DMS153 treated with DMSO at 0.1 percent for 48 hours (cell line): ENCODE results near the gene RABGGTA.

Source experiments
- DNase-seq: peaks from one replicate; lab custom pipeline; 2025; ENCODE audit not compliant: unreplicated experiment; lab: John Stamatoyannopoulos, UW

Gene RABGGTA

DNA sequence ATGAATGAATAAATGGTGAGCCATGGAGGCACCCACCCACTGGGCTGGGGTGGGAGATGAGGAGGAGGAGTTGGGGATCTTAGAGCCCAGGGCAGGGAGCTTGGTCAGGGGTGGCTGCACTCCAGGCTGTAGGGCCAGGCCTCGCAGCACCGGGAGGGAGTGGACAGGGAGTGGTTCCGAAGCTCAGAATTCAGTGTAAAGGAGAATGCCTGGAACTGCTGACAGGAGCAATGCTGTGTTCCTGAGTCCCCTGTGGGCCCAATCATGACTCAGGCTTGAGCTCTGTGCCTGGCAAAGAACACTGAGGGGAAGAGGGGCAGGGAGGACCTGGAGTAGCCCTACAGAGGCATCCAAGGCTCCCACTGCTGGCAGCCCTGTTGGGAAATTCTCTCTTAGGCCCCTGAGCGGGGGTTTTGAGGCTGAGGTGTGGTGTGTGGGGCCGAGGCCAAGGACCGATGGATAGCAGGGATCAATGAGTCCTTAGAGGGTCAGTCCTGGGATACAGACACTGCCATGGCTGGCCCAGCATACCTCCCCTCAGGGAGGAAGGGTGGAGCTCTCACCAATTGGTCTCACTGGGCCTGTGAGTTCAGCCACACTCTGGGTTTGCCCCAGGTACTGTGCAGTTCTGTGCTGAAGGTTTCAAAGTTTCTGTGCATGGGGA lies 9.5 kb upstream of the RABGGTA start:
- no peak for DNase-seq

DNA sequence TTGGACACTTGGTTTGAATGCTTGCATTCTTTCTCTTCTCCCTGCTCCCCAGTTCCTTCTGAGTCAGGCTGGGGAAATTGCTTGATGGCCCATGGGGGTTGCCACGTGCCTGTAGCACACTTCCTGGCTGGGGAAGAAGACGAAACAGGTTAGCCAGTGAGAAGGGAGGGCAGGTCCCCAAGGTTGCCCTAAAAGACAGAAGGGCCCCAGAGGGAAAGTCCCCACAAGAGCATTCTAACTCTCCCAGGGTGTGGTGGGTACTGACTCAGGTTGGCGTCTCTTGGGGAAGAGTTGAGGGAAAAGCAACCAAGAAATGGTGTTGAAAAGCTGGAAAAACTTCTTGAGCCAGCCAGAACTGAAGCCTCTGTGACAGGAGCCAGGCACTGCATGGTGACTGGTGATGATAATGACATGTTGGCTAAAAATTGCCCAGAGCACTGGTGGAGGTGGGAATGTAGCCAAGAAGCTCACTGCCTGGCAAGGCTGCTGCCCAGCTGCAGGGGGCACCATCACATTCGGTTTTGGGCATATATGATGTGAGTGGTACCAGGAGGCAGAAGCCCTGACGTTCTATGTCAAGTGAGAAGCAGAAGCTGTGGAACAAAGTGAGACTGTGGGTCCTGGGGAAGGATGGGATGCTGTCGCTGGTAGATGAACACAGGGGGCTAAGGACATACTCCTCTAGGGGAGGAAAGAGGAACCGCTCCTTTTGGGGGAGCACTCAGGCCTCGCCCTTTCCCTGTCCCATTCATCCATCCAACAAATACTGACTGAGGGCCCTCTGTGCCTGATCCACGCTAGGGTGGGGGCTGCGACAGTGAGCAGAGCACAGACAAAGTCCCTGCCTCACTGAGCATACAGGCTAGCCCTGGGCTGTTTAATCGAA lies 8.1 kb upstream of the RABGGTA start:
- no peak for DNase-seq

DNA sequence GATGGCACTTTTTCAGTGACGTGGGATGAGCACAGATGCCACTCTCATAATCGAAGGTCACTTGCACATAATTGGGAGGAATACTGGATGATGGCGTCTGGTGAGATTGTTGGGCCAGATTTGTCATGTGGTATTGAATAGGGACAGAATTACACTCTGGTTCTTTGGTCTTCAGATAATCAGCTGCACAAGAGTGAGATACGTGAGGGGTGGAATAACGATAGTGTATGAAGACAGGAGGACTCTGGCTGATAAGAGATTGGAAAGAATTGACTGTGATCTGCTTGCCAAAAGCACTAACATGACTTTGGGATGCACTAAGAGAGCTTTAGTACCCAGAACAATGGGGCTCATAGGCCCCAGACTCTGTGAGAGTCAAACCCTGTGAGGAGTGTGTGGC lies 7.0 kb upstream of the RABGGTA start:
- DNase-seq: no peak

DNA sequence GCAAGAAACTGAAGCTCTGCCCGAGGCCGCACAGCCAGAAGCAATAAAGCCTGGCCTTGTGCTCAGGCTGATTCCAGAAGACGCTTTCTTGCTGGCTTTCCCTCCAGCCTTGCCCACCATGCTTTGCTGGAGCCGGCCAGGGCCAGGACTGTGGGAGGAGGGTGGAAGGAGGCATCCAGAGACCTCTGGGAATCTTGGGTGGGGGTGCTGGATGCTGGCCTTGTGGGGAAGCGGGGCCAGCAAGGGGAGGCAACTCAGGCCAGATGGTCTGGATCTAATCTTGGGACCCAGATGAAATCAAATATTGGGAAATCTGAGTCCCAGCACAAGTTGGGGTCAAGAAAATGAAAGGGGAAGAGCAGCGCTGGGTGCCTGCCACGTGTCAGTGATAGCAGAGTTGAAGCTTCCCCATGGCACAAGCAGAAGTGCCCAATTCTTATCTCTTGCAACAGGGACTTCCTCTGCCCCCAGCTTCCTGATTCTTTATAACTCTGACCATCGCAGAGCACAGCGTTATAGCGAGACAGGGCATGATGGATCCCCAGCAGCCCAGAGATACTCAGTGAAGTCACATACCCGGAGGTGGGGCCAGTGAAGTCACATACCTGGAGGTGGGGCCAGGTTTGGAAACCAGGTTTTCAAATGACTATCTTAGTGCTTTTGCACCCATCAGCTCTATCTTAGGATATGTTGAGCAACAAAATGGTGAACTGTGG lies 6.4 kb upstream of the RABGGTA start:
- no peak for DNase-seq

DNA sequence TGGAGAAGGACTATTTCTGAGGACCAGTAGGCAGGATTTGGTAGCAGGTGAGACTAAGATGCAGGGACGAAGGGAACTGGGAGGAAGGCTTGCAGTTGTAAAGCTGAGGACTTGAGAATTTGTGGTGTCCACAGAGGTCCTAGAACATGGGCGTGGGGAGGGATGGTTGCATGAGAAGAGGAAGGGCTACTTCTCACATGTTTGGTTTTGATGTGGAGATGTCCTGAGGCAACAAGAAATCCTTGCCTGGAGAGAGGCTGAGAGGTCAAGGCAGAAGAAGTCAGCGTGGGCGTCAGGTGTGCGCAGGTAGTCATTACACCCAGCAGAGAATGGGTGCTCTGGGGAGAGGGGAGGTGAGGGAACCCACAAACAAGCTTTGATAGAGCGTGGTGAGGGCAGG lies 5.7 kb upstream of the RABGGTA start:
- no peak for DNase-seq

DNA sequence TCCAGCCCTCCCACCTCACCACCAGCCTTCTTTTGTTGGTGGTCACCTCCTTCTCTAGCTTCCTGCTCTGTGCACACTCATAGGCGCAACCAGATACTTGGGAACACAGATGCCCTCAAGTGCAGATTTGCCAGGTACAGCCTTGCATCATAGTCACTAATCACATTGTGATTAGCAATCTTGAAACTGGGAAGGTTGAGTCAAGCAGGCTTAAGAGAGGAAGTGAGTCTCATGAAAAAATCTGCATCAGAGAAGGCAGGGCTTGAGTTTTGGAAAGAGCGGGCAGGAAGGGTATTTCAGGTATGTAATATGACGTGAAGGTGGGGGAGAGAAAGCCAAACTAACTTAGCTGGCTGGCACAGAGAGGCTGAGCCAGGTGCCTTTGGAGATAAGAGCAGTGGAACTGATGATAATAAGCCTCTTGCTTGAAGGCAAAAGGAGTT lies 2.7 kb upstream of the RABGGTA start:
- DNase-seq: no peak

DNA sequence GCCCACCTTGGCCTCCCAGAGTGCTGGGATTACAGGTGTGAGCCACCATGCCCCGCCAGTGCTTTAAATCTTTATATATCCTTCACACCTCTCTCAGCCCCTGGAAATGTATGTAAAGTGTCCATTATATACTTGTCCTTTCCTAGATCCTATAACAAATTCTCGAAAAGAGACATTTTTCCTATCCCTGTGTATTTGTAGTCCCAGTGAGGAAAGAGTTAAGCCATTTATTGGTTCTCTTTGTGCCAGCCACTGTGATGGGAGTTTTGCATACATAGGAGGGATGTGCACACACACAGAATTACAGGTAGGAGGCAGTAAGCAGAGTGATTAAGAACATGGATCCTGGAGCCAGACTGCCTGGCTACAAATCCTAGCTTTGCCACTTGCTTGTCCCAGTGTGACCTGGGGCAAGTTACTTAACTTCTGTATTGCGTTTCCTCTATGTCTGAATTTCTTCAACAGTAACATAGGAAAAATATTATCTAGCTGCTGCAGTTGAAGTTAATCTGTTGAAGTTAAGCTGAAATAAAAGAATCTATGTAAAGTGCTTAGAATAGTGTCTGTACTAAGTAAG lies 2.1 kb upstream of the RABGGTA start:
- no peak for DNase-seq

DNA sequence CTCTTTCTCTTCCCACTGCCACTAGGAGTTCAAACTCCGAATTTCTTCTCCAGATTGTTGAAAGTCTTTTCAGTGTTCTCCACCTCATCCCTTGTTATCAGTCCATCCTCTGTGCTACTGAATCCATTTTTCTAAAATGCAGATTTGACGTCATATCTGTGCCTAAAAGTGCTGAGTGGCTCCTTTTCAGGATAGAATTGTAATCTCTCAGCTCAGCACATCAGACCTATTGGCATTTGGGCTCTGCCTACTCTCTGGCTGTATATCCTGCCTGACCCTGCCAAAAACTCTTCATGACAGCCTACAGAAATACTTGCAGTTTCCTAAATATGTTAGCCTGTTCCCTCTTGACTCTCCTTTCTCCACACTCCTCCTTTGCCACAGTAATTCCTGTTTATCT lies 1.1 kb upstream of the RABGGTA start:
- no peak for DNase-seq

DNA sequence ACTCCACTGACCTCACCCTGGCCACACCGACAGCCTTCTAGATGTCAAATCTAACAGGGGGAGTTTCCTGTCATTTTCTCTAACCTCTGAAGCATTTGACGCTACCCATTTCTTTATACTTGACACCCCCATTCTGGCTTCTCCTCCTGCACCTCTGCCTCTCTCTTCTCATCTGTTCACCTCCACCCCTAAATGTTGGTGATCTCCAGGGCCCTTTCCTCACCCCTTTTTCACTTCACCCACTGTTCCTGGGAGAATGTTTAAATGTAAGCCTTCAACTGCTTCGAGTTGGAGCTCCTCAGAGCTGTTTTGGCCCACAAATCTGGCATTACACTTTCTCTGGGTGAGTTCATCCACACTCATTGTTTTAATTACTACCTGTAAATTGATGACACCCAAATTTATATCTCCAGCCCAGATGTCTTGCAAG lies 452 bp upstream of the RABGGTA start:
- DNase-seq: no peak

DNA sequence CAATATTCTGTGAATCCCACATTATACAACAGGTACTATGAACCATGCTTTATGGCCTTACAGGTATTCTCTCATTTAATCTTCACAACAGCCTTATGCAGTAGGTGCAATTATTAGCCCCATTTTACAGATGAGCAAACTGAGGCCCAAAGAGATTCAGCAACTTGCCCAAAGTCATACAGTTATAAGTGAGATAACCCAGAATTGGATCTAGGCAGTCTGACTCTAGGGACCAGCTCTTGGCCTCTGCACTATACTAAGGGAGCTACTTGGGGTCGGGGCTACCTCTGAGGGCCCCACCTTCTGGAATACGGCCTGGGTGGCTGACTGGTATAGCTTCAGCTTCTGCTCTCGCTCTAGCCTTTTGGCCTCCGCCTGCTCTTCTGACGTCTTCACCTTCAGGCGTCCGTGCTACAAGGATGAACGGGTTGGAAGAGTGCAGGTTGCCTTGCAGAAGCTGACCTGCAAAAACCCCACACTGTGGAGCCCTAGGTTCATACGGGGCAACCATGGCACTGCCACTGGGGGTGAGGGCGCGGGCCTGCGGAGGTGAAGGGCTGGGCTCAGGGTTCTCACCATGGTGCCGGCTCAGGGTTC lies 762 bp downstream of the RABGGTA start:
- DNase-seq: no peak

DNA sequence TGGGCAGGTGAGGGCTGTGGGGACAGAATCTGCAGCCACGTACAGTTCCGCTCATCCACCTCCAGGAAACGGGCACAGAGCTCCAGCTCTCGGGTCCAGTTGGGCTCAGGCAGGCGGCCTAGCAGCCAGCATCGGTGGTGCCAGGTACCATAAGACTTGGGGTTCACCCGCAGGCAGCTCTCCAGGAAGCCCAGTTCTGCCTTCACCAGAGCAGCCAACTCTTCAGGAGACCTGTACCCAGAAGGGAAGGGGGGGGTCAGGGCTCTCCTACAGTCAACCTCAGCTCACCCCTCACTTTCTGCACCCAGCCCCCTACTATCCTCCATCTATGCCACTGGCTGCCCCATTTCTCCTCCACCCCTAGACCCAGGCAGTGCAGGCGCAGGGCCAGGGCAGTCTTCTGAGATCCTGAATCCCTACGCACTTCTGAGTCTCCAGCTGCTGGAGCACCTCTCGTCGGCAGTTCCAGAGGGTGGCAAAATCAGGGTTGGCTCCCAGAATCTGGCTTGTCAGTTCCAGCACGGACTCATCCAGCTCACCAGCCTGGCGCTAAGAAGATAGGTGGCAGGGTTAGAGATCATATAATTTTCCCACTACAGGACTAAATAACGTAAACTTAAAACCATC lies 1.4 kb downstream of the RABGGTA start:
- no peak for DNase-seq

DNA sequence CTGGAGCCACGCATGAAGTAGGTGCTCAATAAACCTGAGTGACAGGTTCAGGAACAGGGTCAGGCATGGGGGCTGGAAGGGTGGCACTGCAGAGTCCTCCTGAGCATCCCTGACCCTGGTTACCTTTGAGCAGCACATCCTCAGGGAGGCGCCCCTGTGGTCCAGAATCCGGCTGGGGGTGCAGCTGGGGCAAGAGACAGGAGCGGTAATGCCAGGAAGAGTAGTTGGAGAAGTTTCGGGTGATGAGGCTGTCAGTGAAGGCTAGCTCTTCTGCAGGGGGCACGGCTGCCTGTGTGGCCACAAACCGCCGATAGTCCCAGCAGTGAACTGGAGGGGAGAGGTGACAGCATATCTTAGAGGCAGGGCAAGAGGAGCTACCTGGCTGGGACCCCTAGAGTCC lies 2.0 kb downstream of the RABGGTA start:
- DNase-seq: no peak

DNA sequence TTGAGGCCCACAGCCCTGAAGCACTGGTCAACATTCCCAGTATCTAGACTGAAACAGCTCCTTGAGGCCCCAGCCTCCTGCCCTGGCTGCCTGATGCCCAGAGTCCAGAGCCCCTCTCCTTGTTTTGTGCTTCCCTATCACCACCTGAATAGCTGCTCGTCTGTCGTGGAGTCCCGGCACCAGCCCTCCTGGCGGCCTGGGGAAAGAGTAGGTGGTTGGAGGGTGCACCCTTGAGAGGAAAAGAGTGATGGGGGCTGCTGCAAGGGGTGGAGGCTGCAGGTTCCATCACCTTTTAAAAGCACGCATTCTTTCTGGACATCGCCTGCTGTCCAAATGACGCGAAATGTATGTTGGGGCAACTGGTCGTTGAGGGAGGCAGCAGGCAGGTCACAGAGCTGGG lies 3.2 kb downstream of the RABGGTA start:
- no peak for DNase-seq

DNA sequence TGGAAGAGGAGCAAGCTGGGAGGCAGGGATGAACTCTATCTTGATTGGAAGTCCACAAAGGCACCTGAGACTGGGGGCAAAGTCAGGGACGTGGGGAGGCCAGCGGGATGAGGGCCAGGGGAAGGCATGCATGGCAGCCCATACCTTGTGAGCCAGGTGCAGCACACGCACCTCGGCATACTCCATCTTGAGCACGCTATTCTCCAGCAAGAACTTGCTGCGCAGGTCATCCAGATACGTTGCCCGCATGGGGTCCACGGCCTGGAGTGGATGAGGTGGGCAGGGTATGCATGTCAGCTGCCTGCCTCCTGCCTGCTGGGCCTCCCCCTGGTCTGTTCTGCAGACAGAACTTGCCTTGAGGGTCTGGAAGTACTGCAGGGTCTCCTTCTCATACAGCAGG lies 3.9 kb downstream of the RABGGTA start:
- DNase-seq: no peak

DNA sequence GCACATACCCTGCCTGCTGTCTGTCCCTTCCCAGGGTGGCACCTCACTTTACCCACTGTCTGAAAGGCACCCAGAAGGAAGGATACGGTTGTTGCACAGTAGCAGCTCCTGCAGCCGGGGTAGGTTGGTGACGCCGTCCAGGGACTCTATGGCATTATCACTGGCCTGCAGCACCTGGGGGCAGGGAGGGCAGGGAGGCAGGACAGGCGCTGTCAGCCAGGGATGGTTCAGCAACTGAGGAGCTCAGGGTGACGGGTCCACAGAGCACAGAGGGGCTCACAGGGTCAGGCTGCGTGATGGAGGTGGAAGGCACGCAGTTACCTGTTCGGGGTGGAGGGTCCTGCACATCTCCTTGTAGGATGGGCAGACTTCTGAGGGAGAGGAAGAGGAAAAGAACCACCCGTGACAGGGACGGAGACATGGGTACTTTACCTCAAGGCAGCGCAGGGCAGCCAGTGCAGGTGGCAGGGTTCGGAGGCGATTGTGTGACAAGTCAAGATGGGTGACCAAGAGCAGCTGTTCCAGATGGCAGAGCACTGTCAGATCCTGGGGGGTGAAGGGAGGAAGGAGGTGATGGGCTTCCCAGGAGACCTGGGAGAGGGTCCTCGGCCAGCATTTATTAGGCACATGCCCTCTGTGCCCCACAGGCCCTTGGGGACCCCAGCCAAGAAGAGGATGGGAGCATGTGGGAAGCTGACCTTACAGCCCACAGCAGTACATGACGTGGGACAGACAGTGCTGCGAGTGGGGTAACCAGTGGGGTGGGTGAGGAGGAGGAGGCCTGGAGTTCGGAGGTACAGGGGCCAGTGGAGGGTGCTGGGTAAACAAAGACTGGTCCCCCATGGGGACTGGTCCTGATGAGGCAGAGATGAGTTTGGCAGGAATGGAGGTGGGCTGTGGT lies 4.8 kb downstream of the RABGGTA start:
- DNase-seq: no peak

DNA sequence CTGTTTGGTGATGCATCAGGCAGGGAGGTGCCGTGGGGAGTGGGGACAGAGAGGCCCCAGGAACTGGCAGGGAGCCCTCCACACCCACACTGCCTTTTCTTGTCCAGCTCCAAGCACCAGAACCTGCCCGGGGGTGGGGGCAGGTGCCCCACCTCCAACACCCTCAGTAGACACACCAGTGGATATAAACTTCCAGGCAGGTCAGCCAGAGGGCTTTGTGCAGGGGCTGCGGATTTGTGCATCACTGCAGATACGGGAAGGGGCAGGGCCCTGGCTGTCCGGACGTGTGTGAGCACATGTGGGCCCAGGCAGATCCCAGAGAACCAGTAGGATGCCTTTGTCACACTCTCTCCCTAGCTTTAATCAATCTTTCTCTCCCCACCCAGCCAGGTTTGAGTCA lies 7.1 kb downstream of the RABGGTA start:
- no peak for DNase-seq

DNA sequence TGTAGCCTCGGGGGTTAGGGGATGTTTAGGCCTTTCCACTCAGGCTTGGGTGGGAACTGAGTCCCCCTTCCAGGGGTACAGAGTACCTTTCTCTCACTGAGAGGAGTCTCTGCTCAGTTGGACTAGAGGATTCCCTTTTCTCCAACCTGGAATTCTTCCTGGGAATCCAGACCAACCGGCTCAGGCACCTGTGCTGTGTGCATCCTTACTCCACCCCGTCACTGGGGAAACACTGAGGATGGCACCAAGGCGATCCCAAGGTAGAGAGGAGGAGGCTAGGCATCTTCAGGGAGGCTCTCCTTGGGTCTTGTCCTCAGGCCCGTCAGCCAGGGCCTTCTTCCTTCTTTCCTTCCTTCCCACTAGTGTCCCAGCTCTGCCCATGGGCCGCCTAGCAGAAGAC lies 7.5 kb downstream of the RABGGTA start:
- DNase-seq: no peak

DNA sequence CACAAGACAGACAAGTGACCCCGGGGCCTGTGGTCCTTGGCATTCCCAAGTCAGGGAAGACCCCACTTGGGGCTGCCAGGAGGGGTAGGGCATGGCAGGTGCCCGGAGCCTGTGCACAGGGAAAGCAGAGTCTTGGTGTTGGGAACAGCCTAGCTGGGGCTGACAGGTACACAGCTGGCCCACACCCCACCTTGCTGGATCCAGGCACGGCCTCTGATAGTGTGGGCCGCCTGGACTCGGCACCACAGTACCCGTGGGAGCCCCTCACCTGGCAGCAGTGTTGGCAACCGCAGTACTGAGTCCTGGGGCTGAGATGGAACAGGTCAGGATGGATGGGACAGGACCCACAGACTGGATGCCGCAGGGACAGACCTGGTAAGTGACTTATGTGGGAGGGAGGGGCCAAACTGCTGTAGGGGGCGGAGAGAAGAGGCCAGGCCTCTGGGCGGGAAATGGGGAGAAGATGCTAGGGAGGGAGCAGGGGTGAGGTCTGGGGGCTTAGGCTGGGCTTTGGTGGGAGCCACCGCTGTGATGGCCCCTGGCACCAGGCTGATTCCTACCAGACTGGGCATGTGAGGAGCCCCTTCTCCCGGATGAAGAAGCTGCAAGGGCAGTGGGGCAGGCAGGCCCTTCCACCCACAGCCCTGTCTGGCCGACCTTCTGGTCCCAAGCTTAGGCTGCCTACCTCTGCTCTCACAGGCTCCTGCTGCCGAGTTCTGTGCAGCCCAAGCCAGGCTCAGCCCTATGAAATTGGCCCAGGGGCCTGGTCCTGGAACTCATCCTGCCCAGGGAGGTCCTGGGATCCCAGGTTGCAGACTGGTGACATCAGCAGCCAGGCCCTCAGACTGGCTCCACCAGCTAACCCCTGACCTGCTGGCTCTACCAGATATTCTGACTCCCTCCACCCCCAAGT lies 8.3 kb downstream of the RABGGTA start, which contains the start of gene TGM1:
TSS of gene TGM1 (minus strand) at position 357 of the 913 bp plus-strand sequence. CDS start 825 bp downstream, outside the sequence.
- DNase-seq: no peak

DNA sequence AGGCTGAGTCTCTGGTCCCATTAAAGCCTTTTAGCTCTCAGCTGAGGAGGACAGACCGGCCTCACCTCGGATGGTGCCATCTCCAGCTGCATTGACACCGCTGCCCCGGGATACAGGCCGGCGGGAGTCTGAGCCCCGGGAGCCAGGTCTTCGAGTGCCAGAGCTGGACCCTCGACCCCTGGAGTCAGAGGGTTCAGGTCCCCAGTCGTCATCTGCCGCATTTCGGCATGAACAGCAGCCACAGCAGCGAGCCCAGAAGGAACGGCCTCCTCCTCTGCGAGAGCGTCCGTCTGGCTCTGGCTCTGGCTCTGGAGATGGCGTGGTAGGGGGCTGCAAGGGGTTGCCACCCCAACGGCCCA lies 9.4 kb downstream of the RABGGTA start:
- DNase-seq: no peak
